HG02763 (cell line): ENCODE measurements around the gene CPAMD8.

Source experiments
- ATAC-seq: cut with Tn5 transposase; IDR thresholded peaks from one replicate; pipeline ENCODE4 v1.9.1; 2021; ENCODE audit warnings: mild to moderate bottlenecking, moderate library complexity; ENCODE audit not compliant: unreplicated experiment

CPAMD8 gene

GRCh38 chr19:16849168-16849567 lies 177.4 kb downstream of the CPAMD8 start:
- no peak for ATAC-seq

- ATAC-seq: no peak
Measured at GRCh38 chr19:16847430-16847829, 179.2 kb downstream of the CPAMD8 start.

- ATAC-seq: no peak
Measured at GRCh38 chr19:16846901-16847300, 179.7 kb downstream of the CPAMD8 start.
